GM19025 (cell line): Measurements from ENCODE around the gene PRKD1.

Source experiments
- ATAC-seq: cut with Tn5 transposase; IDR thresholded peaks from one replicate; pipeline ENCODE4 v1.9.1; 2021; ENCODE audit warnings: mild to moderate bottlenecking, low read depth, moderate library complexity; ENCODE audit not compliant: unreplicated experiment

Gene PRKD1

GRCh38 chr14:29927376-29928116, at the start of gene PRKD1:
Gene PRKD1, minus strand, starts transcription at chr14:29927847.
- peak; percentile 48 for ATAC-seq

GRCh38 chr14:29971101-29971500, 43.5 kb upstream of the PRKD1 start:
- ATAC-seq, result no peak

GRCh38 chr14:29955087-29955486, 27.4 kb upstream of the PRKD1 start:
- no peak for ATAC-seq

- ATAC-seq, result no peak
These were observed 25.9 kb upstream of the PRKD1 start for GRCh38 chr14:29953501-29953900.

GRCh38 chr14:29944091-29944490, 16.4 kb upstream of the PRKD1 start:
- ATAC-seq, result no peak

- ATAC-seq, result no peak
These were observed 13.8 kb upstream of the PRKD1 start for GRCh38 chr14:29941401-29941800.

GRCh38 chr14:29940482-29940881, 12.8 kb upstream of the PRKD1 start:
- ATAC-seq, result no peak

GRCh38 chr14:29937116-29937515, 9.5 kb upstream of the PRKD1 start:
- no peak for ATAC-seq

- no peak for ATAC-seq
These were observed 2.6 kb upstream of the PRKD1 start for GRCh38 chr14:29930283-29930682.

- ATAC-seq, result peak; percentile 19
These were observed 532 bp upstream of the PRKD1 start for GRCh38 chr14:29928117-29928640.

GRCh38 chr14:29926701-29927375, 809 bp downstream of the PRKD1 start:
- peak; percentile 29 for ATAC-seq

GRCh38 chr14:29926228-29926627, 1.4 kb downstream of the PRKD1 start:
- no peak for ATAC-seq

GRCh38 chr14:29925736-29926135, 1.9 kb downstream of the PRKD1 start:
- no peak for ATAC-seq

GRCh38 chr14:29925101-29925722, 2.4 kb downstream of the PRKD1 start:
- no peak for ATAC-seq

GRCh38 chr14:29919845-29920244, 7.8 kb downstream of the PRKD1 start:
- ATAC-seq, result no peak

- no peak for ATAC-seq
These were observed 8.7 kb downstream of the PRKD1 start for GRCh38 chr14:29918981-29919380.

GRCh38 chr14:29913566-29913965, 14.1 kb downstream of the PRKD1 start:
- no peak for ATAC-seq

GRCh38 chr14:29911810-29912209, 15.8 kb downstream of the PRKD1 start:
- ATAC-seq, result no peak

- ATAC-seq, result no peak
These were observed 18.7 kb downstream of the PRKD1 start for GRCh38 chr14:29908652-29909577.

GRCh38 chr14:29906256-29906870, 21.3 kb downstream of the PRKD1 start:
- no peak for ATAC-seq
